BE2C (cell line): ENCODE measurements around the gene PDHB. TPM values are rescaled to one million over a fixed set of nuclear protein-coding genes. Genes with fewer than 3 reads are reported as not detected.

Source experiments
- DNase-seq: peaks from one replicate; pipeline ENCODE4 v3.0.0-alpha.2; 2020
- H3K27me3 ChIP-seq: fragments of 250-450 bp; sonication (Bioruptor Pico); 2 replicates; pipeline ENCODE4 v1.5.1; 2020; ENCODE audit warnings: mild to moderate bottlenecking
- H3K36me3 ChIP-seq: fragments of 250-450 bp; sonication (Bioruptor Pico); 2 replicates; pipeline ENCODE4 v1.5.1; 2020; ENCODE audit warnings: mild to moderate bottlenecking
- H3K4me1 ChIP-seq: fragments of 250-450 bp; sonication (Bioruptor Pico); 2 replicates; pipeline ENCODE4 v1.5.1; 2020
- H3K4me3 ChIP-seq: 2 replicates; pipeline ENCODE4 v1.5.1; 2011; ENCODE audit warnings: low read depth, low read length
- H3K9me3 ChIP-seq: fragments of 250-450 bp; sonication (Bioruptor Pico); 2 replicates; pipeline ENCODE4 v1.5.1; 2020
- polyA plus RNA-seq: library from polyadenylated mRNA; unstranded; fragments of >200 nt; gene quantifications from one replicate; pipeline ENCODE4 v1.2.1, GENCODE V29; 2012; ENCODE audit warnings: low read depth, missing spikeins; ENCODE audit not compliant: insufficient read length, insufficient read depth
- TF ChIP-seq, protein P1 (sequence below): IDR thresholded peaks from 2 replicates; pipeline ENCODE4 v1.5.1; 2012; ENCODE audit warnings: mild to moderate bottlenecking, low read depth, low read length

PDHB gene
- polyA plus RNA-seq: 58.6 TPM

DNA sequence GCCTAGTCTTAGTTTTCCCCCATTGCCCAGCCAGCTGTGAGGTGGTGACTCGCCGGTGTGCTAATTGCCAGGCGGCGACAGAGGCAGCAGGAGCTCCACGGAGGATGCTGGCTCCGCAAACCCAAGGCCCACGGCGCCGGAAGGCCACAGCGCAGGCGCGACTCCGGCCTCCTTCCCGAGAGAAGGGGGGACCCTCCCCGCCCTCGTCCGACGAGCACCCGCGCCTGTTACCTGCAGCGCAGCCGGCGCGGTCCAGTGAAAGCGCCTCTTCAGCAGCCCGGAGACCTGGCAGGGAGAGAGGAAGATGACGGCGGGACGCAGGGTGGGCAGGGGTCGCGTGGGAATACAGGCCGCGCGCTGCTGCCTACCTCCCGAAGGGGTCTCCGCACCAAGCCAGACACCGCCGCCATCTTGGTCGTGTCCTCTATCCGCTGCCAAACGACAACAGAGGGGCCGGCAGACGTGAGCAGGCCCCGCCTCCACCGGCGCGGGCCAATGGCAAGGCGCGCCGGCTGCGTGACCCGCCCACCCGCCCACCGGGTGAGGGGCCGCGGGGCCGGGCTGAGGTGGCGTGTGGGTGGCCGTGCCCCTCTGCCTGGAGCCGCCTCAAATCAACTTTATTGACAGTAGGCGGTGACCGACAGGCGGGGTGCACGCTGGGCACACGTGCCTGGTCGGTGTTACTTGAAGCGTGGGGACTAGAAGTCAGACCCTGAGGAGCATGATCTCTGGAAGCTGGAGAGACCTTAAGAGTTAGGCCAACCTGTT, at the start of gene PDHB:
TSS of gene PDHB (minus strand) at position 433 of the 768 bp plus-strand sequence. CDS start at position 410, 23 bp downstream.
- H3K36me3 ChIP-seq: peaks cover 9% of the 10 kb centered on the region
- H3K27me3 ChIP-seq: no peaks in the 10 kb centered on the region
- H3K4me3 ChIP-seq: peak within 1 kb of the TSS; percentile 70
- no peaks in the 10 kb centered on the region for H3K9me3 ChIP-seq
- TF ChIP-seq, protein P1, sequence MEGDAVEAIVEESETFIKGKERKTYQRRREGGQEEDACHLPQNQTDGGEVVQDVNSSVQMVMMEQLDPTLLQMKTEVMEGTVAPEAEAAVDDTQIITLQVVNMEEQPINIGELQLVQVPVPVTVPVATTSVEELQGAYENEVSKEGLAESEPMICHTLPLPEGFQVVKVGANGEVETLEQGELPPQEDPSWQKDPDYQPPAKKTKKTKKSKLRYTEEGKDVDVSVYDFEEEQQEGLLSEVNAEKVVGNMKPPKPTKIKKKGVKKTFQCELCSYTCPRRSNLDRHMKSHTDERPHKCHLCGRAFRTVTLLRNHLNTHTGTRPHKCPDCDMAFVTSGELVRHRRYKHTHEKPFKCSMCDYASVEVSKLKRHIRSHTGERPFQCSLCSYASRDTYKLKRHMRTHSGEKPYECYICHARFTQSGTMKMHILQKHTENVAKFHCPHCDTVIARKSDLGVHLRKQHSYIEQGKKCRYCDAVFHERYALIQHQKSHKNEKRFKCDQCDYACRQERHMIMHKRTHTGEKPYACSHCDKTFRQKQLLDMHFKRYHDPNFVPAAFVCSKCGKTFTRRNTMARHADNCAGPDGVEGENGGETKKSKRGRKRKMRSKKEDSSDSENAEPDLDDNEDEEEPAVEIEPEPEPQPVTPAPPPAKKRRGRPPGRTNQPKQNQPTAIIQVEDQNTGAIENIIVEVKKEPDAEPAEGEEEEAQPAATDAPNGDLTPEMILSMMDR: no peak
- DNase-seq: peak; percentile 84
- no peaks in the 10 kb centered on the region for H3K4me1 ChIP-seq

DNA sequence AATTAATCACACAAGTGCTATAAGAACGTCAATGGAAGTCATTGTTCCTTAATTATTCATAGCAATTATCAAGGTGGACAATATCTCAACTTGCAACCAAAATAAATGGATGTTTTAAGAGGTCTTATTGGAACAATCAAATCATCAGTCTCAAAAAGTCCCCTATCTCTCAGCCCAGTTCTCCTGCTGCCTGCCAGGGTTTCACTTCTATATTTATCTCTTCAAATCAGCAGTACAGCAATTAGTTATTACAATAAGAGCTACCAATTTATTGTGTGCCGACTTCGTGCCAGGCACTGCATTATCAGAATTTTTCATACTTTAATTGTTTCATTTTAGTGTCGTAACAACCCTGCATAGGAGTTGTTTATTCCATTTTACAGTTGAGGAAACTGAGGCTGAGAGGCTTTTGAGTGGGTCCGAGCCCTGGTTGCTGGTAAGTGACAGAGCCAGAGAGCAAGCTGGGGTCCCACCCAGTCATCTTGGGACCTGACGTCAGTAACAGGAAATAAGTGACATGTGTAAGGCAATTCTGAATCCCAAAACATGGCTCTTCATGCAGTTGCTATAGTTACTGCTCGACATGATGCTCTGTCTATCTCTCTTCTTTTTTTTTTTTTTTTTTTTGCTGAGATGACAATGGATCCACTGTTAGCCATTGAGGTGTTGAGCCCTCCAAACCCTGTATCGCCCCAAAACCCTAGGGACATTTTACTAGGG, 49.4 kb upstream of the PDHB start:
- TF ChIP-seq, protein P1: no peak
- no peak for DNase-seq

DNA sequence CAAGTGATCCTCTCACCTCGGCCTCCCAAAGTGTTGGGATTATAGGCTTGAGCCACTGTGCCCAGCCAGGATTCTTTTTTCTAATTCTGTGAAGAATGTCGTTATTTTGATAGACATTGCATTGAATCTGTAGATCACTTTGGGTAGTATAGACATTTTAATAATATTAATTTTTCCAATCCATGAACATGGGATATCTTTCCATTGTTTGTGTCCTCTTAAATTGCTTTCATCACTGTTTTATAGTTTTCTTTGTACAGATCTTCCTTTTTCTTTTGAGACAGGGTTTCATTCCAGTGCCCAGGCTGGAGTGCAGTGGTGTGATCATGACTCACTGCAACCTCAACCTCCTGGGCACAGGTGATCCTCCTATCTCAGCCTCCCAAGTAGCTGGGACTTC, 46.7 kb upstream of the PDHB start:
- TF ChIP-seq, protein P1: no peak
- Histone ChIP-seq H3K27me3 (no peaks in the 10 kb centered on the region), H3K9me3 (no peaks in the 10 kb centered on the region), H3K4me1 (no peaks in the 10 kb centered on the region), H3K4me3 (no peak overlapping the region), H3K36me3 (no peaks in the 10 kb centered on the region)
- DNase-seq: no peak

More for the DNA sequence above, 49.4 kb upstream of the PDHB start:
- Histone ChIP-seq H3K4me3 (no peak overlapping the region), H3K4me1 (no peaks in the 10 kb centered on the region), H3K27me3 (no peaks in the 10 kb centered on the region), H3K36me3 (no peaks in the 10 kb centered on the region), H3K9me3 (no peaks in the 10 kb centered on the region)

DNA sequence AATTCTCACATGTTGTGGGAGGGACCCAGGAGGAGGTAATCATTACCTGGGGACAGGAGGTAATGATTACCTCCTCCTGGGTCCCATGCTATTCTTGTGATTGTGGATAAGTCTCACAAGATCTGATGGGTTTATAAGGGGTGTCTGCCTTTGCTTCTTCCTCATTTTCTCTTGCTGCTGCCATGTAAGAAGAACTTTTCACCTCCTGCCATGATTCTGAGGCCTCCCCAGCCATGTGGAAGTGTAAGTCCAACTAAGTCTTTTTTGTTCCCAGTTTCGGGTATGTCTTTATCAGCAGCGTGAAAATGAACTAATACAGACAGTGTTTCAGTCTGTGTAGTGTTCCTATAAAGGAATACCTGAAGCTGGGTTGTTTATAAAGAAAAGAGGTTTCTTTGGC, 45.1 kb upstream of the PDHB start:
- H3K4me3 ChIP-seq: no peak overlapping the region
- no peak for DNase-seq
- H3K9me3 ChIP-seq: no peaks in the 10 kb centered on the region
- H3K27me3 ChIP-seq: no peaks in the 10 kb centered on the region
- H3K4me1 ChIP-seq: no peaks in the 10 kb centered on the region
- H3K36me3 ChIP-seq: no peaks in the 10 kb centered on the region
- TF ChIP-seq, protein P1: no peak

DNA sequence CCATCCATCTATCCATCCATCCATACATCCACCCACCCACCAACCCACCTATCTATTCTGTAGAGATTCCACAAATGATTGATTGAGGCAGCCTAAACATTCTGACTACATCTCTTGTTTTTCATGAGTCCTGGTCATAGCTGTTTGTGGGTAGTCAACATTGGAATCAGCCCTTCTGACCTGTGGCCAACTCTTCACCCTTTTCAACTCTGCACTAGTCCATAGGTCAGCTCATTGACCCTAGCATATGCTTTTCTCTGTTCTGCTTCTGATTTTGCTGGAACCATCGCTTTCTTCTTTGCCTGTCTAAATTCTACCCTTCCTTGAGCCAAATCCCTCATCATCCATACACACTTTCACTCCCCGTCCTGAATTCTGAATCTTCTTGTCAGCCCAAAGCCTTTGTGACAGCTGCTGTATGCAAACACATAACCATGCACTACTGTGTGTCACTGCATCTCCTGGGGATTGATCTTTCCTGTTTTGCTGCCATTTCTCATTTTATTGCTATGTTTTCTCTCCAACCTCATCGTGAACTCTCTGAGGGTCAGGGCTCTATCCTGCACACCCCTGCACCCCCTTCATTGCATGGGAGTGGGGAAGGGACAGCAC, 41.4 kb upstream of the PDHB start:
- Histone ChIP-seq H3K4me1 (no peaks in the 10 kb centered on the region), H3K9me3 (no peaks in the 10 kb centered on the region), H3K27me3 (no peaks in the 10 kb centered on the region), H3K36me3 (no peaks in the 10 kb centered on the region), H3K4me3 (no peak overlapping the region)
- DNase-seq: no peak
- TF ChIP-seq, protein P1: no peak
